Measurements from ENCODE around the gene SPARCL1.

DNA sequence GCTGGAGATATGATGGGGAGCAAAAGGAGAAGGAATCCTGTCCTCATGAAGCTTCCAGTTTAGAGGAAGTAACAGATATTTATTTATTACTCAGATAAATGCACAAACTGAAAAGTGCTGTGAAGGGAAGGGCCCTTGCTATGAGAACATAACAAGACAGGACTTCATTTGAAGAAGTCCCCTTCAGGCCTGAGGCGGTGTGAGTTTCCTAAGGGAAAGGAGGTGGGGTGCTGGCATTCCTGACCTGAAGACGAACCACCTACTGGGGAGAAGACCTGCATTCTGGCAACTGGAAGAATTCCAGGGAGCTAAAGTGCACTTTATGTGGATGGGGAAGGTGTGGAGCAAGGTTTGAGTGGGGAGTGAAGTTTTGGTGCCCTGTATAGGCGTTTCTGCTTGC lies 15.9 kb upstream of the SPARCL1 start:
- TF ChIP-seq, protein P1, sequence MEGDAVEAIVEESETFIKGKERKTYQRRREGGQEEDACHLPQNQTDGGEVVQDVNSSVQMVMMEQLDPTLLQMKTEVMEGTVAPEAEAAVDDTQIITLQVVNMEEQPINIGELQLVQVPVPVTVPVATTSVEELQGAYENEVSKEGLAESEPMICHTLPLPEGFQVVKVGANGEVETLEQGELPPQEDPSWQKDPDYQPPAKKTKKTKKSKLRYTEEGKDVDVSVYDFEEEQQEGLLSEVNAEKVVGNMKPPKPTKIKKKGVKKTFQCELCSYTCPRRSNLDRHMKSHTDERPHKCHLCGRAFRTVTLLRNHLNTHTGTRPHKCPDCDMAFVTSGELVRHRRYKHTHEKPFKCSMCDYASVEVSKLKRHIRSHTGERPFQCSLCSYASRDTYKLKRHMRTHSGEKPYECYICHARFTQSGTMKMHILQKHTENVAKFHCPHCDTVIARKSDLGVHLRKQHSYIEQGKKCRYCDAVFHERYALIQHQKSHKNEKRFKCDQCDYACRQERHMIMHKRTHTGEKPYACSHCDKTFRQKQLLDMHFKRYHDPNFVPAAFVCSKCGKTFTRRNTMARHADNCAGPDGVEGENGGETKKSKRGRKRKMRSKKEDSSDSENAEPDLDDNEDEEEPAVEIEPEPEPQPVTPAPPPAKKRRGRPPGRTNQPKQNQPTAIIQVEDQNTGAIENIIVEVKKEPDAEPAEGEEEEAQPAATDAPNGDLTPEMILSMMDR (optimal IDR thresholded peaks at IDR 0.05 in 1 of 3, IDR thresholded peaks at IDR 0.05 in 1 of 3, conservative IDR thresholded peaks at IDR 0.05 in 1 of 3; ENCODE audit: extremely low read depth in 1 of 3, insufficient read depth in 2 of 3, low read length in 3 of 3): no peak
- TF ChIP-seq EZH2 (IDR thresholded peaks at IDR 0.05; ENCODE audit: low read length): no peak
